ENCODE data around the gene PCMTD2. TPM values are rescaled to one million over a fixed set of nuclear protein-coding genes. Genes with fewer than 3 reads are reported as not detected.
A peak's percentile ranks its signal among the peaks of the same experiment; 100 is the strongest.

Gene PCMTD2
- total RNA-seq, 3 donors from 2014 or later (not counting 1 experiment from before 2014, with no cell fraction given): 63.8 to 100.0 (median 65.6) TPM

GRCh38 chr20:64266988-64267387 is 11.4 kb downstream of the PCMTD2 start:
- WGBS (ENCODE audit: insufficient coverage): 95% methylated on average over 5 of the region's 5 CpGs
- ATAC-seq (no peak), DNase-seq (no peak)
- Histone ChIP-seq H3K9me3 (ENCODE audit: control insufficient read depth, insufficient read depth, low read length) (no peaks in the 10 kb centered on the region), H3K27me3 (ENCODE audit: control insufficient read depth, insufficient read depth, low read length) (no peaks in the 10 kb centered on the region), H3K27ac (ENCODE audit: low read length) (no peak overlapping the region), H3K36me3 (ENCODE audit: control insufficient read depth, insufficient read depth, low read length) (peaks cover 24% of the 10 kb centered on the region), H3K4me1 (ENCODE audit: control insufficient read depth, insufficient read depth, low read length) (no peaks in the 10 kb centered on the region), H3K4me3 (ENCODE audit: low read length) (no peak overlapping the region)
- Mint-ChIP-seq H3K27me3 (ENCODE audit: low read depth in 2 of 2) (no peaks in the 10 kb centered on the region), H3K4me3 (no peak overlapping the region), H3K36me3 (no peaks in the 10 kb centered on the region), H3K4me1 (peaks cover 30 to 42% of the 10 kb centered on the region in 2 donors), H3K9me3 (no peaks in the 10 kb centered on the region), H3K27ac (no peak overlapping the region)
- TF ChIP-seq CTCF (IDR thresholded peaks at IDR 0.05): no peak
- intact Hi-C loops (cut with micrococcal nuclease): no loop called here

DNA sequence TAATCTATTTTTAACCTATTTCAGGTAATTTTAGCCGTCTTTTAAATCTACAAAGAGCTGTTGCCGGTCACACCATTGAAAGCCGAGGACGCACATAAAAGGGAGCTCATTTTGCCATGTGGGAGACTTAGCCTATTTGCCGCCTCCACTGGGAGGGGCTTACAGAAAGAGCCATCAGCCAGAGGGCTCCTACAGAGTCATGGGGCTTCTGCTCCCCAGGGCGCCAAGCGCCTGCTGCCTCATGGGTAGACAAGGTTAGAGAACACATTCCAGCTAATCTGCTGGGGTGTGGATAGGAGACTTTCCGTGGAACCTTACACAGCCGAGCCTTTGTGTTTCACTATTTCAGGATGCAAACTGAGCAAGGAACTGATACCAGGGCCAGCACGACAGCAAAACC is 12.6 kb downstream of the PCMTD2 start:
- no peak for TF ChIP-seq CTCF (IDR thresholded peaks at IDR 0.05)
- H3K27me3 Mint-ChIP-seq (ENCODE audit: low read depth in 2 of 2): no peaks in the 10 kb centered on the region
- H3K9me3 Mint-ChIP-seq: no peaks in the 10 kb centered on the region
- Histone ChIP-seq H3K9me3 (ENCODE audit: control insufficient read depth, insufficient read depth, low read length) (no peaks in the 10 kb centered on the region), H3K36me3 (ENCODE audit: control insufficient read depth, insufficient read depth, low read length) (peaks cover 20% of the 10 kb centered on the region), H3K27me3 (ENCODE audit: control insufficient read depth, insufficient read depth, low read length) (no peaks in the 10 kb centered on the region), H3K27ac (ENCODE audit: low read length) (no peak overlapping the region), H3K4me1 (ENCODE audit: control insufficient read depth, insufficient read depth, low read length) (no peaks in the 10 kb centered on the region), H3K4me3 (ENCODE audit: low read length) (no peak overlapping the region)
- intact Hi-C loops (cut with micrococcal nuclease): no loop called here
- ATAC-seq (no peak), DNase-seq (no peak)
- peaks cover 20 to 35% of the 10 kb centered on the region in 2 donors for H3K4me1 Mint-ChIP-seq
- WGBS (ENCODE audit: insufficient coverage): 96% methylated on average over 10 of the region's 10 CpGs
- H3K4me3 Mint-ChIP-seq: no peak overlapping the region
- no peaks in the 10 kb centered on the region for H3K36me3 Mint-ChIP-seq
- no peak overlapping the region for H3K27ac Mint-ChIP-seq

GRCh38 chr20:64269604-64270411 is 14.3 kb downstream of the PCMTD2 start:
- Histone ChIP-seq H3K4me1 (ENCODE audit: control insufficient read depth, insufficient read depth, low read length) (no peaks in the 10 kb centered on the region), H3K27ac (ENCODE audit: low read length) (no peak overlapping the region), H3K27me3 (ENCODE audit: control insufficient read depth, insufficient read depth, low read length) (no peaks in the 10 kb centered on the region), H3K4me3 (ENCODE audit: low read length) (no peak overlapping the region), H3K36me3 (ENCODE audit: control insufficient read depth, insufficient read depth, low read length) (peaks cover 29% of the 10 kb centered on the region), H3K9me3 (ENCODE audit: control insufficient read depth, insufficient read depth, low read length) (no peaks in the 10 kb centered on the region)
- no peak for DNase-seq
- H3K4me3 Mint-ChIP-seq: no peak overlapping the region
- H3K36me3 Mint-ChIP-seq: no peaks in the 10 kb centered on the region
- peak in 1 of 3 donors; percentile 43 for ATAC-seq
- WGBS (ENCODE audit: insufficient coverage): 98% methylated on average over 53 of the region's 53 CpGs
- peaks cover 6 to 25% of the 10 kb centered on the region in 2 donors for H3K4me1 Mint-ChIP-seq
- no peak overlapping the region for H3K27ac Mint-ChIP-seq
- no peaks in the 10 kb centered on the region for H3K9me3 Mint-ChIP-seq
- H3K27me3 Mint-ChIP-seq (ENCODE audit: low read depth in 2 of 2): no peaks in the 10 kb centered on the region
- intact Hi-C loops (cut with micrococcal nuclease): no loop called here
- no peak for TF ChIP-seq CTCF (IDR thresholded peaks at IDR 0.05)

DNA sequence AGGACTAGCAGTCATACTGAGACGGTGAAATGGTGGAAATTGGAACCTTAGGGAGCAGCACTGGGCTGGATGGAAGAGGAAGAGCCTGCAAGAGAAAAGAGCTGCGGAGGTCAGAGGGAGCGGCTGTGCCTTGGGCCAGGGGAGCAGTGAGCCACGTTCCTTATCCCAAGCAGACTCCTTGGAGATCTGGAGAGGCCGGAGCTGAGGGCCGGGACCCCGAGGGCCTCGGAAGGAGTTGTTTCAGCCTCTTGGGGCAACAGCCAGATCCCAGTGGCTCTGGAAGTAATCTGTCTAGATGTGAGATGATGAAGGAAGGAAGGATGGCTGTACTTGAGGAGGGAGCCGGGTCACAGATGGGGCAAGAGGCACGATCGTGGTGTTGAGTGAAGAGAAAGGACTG is 16.1 kb downstream of the PCMTD2 start:
- 97% methylated on average over 11 of the region's 11 CpGs for WGBS (ENCODE audit: insufficient coverage)
- Histone ChIP-seq H3K9me3 (ENCODE audit: control insufficient read depth, insufficient read depth, low read length) (no peaks in the 10 kb centered on the region), H3K36me3 (ENCODE audit: control insufficient read depth, insufficient read depth, low read length) (peaks cover 28% of the 10 kb centered on the region), H3K27ac (ENCODE audit: low read length) (no peak overlapping the region), H3K27me3 (ENCODE audit: control insufficient read depth, insufficient read depth, low read length) (no peaks in the 10 kb centered on the region), H3K4me1 (ENCODE audit: control insufficient read depth, insufficient read depth, low read length) (no peaks in the 10 kb centered on the region), H3K4me3 (ENCODE audit: low read length) (no peak overlapping the region)
- no peak for ATAC-seq
- Mint-ChIP-seq H3K27ac (no peak overlapping the region), H3K36me3 (no peaks in the 10 kb centered on the region), H3K27me3 (ENCODE audit: low read depth in 2 of 2) (no peaks in the 10 kb centered on the region), H3K4me1 (peaks cover 6 to 25% of the 10 kb centered on the region in 2 donors), H3K9me3 (no peaks in the 10 kb centered on the region), H3K4me3 (no peak overlapping the region)
- no peak for DNase-seq
- TF ChIP-seq CTCF (IDR thresholded peaks at IDR 0.05): no peak
- intact Hi-C loops (cut with micrococcal nuclease): no loop called here
